HepG2 (cell line): ENCODE data around the gene TRANK1. TPM values are rescaled to one million over a fixed set of nuclear protein-coding genes. Genes with fewer than 3 reads are reported as not detected.
A peak's percentile ranks its signal among the peaks of the same experiment; 100 is the strongest.

Experiments used
- ARNT2 ChIP-seq: sonication (generic); formaldehyde crosslinking; IDR thresholded peaks from 2 replicates; pipeline ENCODE4 v1.8.0; 2022; ENCODE audit warnings: mild to moderate bottlenecking, low read depth, missing genetic modification reagents, moderate library complexity
- ATF3 ChIP-seq: sonication (generic); formaldehyde crosslinking; IDR thresholded peaks from 2 replicates; pipeline ENCODE4 v1.4.0; 2020; ENCODE audit warnings: missing genetic modification reagents
- EP300 ChIP-seq, 3 experiments: sonication (generic) in 1 of 3; formaldehyde crosslinking in 1 of 3; IDR thresholded peaks; 2 replicates each; pipeline versions ENCODE4 v1.5.1 to v1.6.1; 2011 to 2020; ENCODE audit warnings: low read depth in 2 of 3, low read length in 2 of 3, borderline replicate concordance in 1 of 3, improper control_type of control experiment in 1 of 3, mild to moderate bottlenecking in 1 of 3, missing genetic modification reagents in 1 of 3, moderate library complexity in 1 of 3
- FOXO1 ChIP-seq: sonication (generic); formaldehyde crosslinking; IDR thresholded peaks from 2 replicates; pipeline ENCODE4 v1.4.0; 2020; ENCODE audit warnings: missing genetic modification reagents
- HIC2 ChIP-seq: sonication (generic); formaldehyde crosslinking; IDR thresholded peaks from 2 replicates; pipeline ENCODE4 v1.9.0; 2022; ENCODE audit warnings: low read depth, missing genetic modification reagents
- POGK ChIP-seq: sonication (generic); formaldehyde crosslinking; conservative IDR thresholded peaks from 2 replicates; pipeline ENCODE4 v1.8.0; 2022; ENCODE audit warnings: mild to moderate bottlenecking, moderate library complexity, missing genetic modification reagents
- RBM22 ChIP-seq: fragments of 200-400 bp; formaldehyde crosslinking; optimal IDR thresholded peaks from 2 replicates; pipeline ENCODE3; 2017; ENCODE audit warnings: mild to moderate bottlenecking, low read length, moderate library complexity
- RNF2 ChIP-seq: fragments of 450-650 bp; conservative IDR thresholded peaks from 2 replicates; pipeline ENCODE4 v1.6.1; 2016; ENCODE audit warnings: low read depth
- ZNF296 ChIP-seq: sonication (generic); formaldehyde crosslinking; conservative IDR thresholded peaks from 2 replicates; pipeline ENCODE4 v1.5.0; 2020; ENCODE audit warnings: mild to moderate bottlenecking, missing genetic modification reagents
- ZNF335 ChIP-seq: sonication (generic); formaldehyde crosslinking; IDR thresholded peaks from 2 replicates; pipeline ENCODE4 v1.4.0; 2020; ENCODE audit warnings: missing genetic modification reagents
- ZNF350 ChIP-seq: sonication (generic); formaldehyde crosslinking; IDR thresholded peaks from 2 replicates; pipeline ENCODE4 v1.4.0; 2020; ENCODE audit warnings: mild to moderate bottlenecking, low read depth, missing genetic modification reagents, borderline replicate concordance
- ZNF577 ChIP-seq: sonication (generic); formaldehyde crosslinking; IDR thresholded peaks from 2 replicates; pipeline ENCODE4 v1.4.0; 2020; ENCODE audit warnings: mild to moderate bottlenecking, low read depth, missing genetic modification reagents, borderline replicate concordance
- ZNF720 ChIP-seq: sonication (generic); formaldehyde crosslinking; IDR thresholded peaks from 2 replicates; pipeline ENCODE4 v1.4.0; 2020; ENCODE audit warnings: missing genetic modification reagents
- polyA plus RNA-seq, 8 experiments: library from polyadenylated mRNA; depleted of rRNA in 3 of 8; stranded (reverse) in 7 of 8; unstranded in 1 of 8; fragments of >200 nt; fragmentation: Illumina TruSeq in 4 of 8; extraction: Trizol in 4 of 8; gene quantifications; 2 replicates each; pipeline versions ENCODE4 v1.2.1 to v1.2.3, GENCODE V29; 2011 to 2016; ENCODE audit warnings: low read depth in 4 of 8, missing spikeins in 1 of 8, mixed read lengths in 1 of 8; ENCODE audit not compliant: insufficient read depth in 1 of 8
- total RNA-seq, 5 experiments: library from RNA; depleted of rRNA; stranded (reverse); fragments of >200 nt; fragmentation: Illumina TruSeq; extraction: Trizol; gene quantifications; 2 replicates each; pipeline ENCODE4 v1.2.3, GENCODE V29; 2016; ENCODE audit warnings: low read depth in 1 of 5
- TF ChIP-seq, protein P1 (sequence below): sonication (generic); formaldehyde crosslinking; conservative IDR thresholded peaks from 2 replicates; pipeline ENCODE4 v1.8.0; 2022; ENCODE audit warnings: missing genetic modification reagents

TRANK1 gene
- total and polyA plus RNA-seq, 2 of the 13 experiments (the other 11 are each of a cell fraction or from before 2014, with no cell fraction given), result 0.13 to 0.32 TPM

- TF ChIP-seq, protein P1, sequence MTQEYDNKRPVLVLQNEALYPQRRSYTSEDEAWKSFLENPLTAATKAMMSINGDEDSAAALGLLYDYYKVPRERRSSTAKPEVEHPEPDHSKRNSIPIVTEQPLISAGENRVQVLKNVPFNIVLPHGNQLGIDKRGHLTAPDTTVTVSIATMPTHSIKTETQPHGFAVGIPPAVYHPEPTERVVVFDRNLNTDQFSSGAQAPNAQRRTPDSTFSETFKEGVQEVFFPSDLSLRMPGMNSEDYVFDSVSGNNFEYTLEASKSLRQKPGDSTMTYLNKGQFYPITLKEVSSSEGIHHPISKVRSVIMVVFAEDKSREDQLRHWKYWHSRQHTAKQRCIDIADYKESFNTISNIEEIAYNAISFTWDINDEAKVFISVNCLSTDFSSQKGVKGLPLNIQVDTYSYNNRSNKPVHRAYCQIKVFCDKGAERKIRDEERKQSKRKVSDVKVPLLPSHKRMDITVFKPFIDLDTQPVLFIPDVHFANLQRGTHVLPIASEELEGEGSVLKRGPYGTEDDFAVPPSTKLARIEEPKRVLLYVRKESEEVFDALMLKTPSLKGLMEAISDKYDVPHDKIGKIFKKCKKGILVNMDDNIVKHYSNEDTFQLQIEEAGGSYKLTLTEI (CRISPR knock-in tag), result no peak
- TF ChIP-seq FOXO1 (CRISPR knock-in tag), result no peak; the same call in 1 of the 2 replicates
- TF ChIP-seq ZNF720 (CRISPR knock-in tag), result no peak
- TF ChIP-seq HIC2 (CRISPR knock-in tag), result peak; percentile 22; the same call in 1 of the 2 replicates
- TF ChIP-seq ATF3, result peak; percentile 32; the same call in 1 of the 2 replicates
- TF ChIP-seq RNF2, result peak; percentile 95
- no peak for TF ChIP-seq RBM22
- TF ChIP-seq ARNT2 (CRISPR knock-in tag), result no peak
- TF ChIP-seq ZNF296, result no peak
- TF ChIP-seq ZNF577, result no peak
- no peak for TF ChIP-seq ZNF335 (CRISPR knock-in tag)
- peak; percentile 74; the same call in 1 of the 2 replicates for TF ChIP-seq ZNF350 (CRISPR knock-in tag)
- TF ChIP-seq POGK (CRISPR knock-in tag), result no peak; the same call in 1 of the 2 replicates
- no peak for TF ChIP-seq EP300 (IDR thresholded peaks at IDR 0.05; ENCODE audit: low read depth in 2 of 2, low read length in 2 of 2)
- TF ChIP-seq EP300 (CRISPR knock-in tag; IDR thresholded peaks at IDR 0.05; ENCODE audit: borderline replicate concordance), result no peak
These were observed 48.8 kb upstream of the TRANK1 start, which contains the start of gene MLH1 (continued) for GRCh38 chr3:36993326-36994283.
